Fibroblast of mammary gland (primary cell): ENCODE data around the gene TOX4.

Experiments used
- DNase-seq: peaks from one replicate; pipeline ENCODE4 v3.0.0-alpha.2; 2010; ENCODE audit warnings: low read depth
- H3K4me3 ChIP-seq: 2 replicates; pipeline ENCODE4 v1.5.1; 2011; ENCODE audit warnings: low read depth, mild to moderate bottlenecking, low read length, moderate library complexity; ENCODE audit not compliant: control insufficient read depth
- CTCF ChIP-seq: conservative IDR thresholded peaks from 2 replicates; pipeline ENCODE4 v1.5.1; 2011; ENCODE audit warnings: low read depth, low read length, inconsistent platforms; ENCODE audit not compliant: control insufficient read depth, insufficient read depth

TOX4 gene

DNA sequence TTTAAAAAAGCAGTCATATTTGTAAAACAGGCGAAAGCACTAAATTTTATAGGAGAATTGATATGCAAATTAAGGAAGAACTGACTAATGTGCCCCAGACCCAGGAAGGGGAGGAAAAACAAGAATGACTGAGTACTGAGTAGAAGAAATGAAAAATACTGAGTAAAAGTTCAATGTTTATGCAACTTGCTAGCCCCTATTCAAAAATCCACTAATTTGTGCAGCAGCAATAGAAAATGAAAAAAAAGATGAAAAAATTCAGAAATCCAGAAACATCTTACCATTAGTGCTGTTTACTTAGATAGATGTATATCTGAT lies 27.1 kb upstream of the TOX4 start:
- no peak for TF ChIP-seq CTCF
- DNase-seq, result no peak
- no peak overlapping the region for H3K4me3 ChIP-seq

DNA sequence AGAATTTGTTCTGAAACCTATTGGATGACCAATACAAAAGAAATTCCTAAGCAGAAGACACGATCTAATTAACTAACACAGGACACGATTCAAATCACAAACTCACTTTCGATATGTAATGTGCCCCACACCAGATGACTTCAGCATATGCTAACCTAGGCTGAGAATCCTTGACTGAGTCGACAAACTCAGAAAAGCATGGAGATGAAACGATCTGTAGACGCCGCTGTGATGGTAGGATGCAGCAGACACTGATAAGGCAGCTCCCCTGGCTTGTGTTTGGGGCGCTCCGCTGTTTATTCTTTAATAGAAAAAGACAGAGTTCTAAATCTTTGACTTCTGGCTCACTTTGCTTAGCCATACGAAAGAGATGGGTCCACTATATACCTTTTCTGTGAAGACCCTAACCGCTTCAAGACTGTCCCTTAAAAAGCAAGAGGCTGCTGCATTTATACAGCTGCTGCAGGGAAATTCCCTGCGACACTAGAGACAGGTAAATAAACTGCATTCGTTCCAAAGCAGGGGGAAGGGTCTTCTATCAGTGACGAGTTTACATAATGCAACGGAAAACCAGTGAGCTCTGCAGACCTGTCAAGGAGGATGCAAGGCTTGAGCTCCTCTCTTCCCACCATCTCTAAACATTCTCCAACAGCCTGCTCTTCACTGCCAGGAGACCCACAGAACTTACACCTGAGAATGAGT lies 22.0 kb upstream of the TOX4 start:
- TF ChIP-seq CTCF, result no peak
- DNase-seq, result peak; percentile 28
- H3K4me3 ChIP-seq, result peak overlapping the region; percentile 95

GRCh38 chr14:21455592-21455911 lies 21.4 kb upstream of the TOX4 start:
- peak; percentile 21 for DNase-seq
- TF ChIP-seq CTCF, result no peak
- H3K4me3 ChIP-seq, result peak overlapping the region; percentile 95

GRCh38 chr14:21455912-21456667 lies 20.9 kb upstream of the TOX4 start, which contains the start of gene CHD8:
Gene CHD8 (minus strand): TSS chr14:21456123. CDS start chr14:21431643, 24,480 bp downstream.
- peak; percentile 99 for DNase-seq
- H3K4me3 ChIP-seq, result peak within 1 kb of the TSS; percentile 95
- TF ChIP-seq CTCF, result peak; percentile 52

DNA sequence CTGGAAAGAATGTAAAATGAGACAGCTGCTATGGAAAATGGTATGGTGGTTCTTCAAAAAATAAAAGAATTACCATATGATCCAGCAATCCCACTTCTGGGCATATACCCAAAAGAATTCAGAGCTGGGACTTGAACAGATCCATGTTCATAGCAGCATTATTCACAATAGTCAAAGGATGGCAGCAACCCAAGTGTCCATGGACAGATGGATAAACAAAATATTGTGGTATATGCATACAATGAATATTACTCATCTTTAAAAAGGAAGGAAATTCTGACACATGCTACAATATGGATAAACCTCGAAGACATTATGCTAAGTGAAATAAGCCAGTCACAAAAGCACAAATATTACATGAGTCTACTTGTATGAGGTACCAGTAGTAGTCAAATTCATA lies 9.4 kb upstream of the TOX4 start:
- no peak overlapping the region for H3K4me3 ChIP-seq
- peak; percentile 91 for DNase-seq
- no peak for TF ChIP-seq CTCF

- TF ChIP-seq CTCF, result no peak
- peak overlapping the region; percentile 98 for H3K4me3 ChIP-seq
- no peak for DNase-seq
Measured at GRCh38 chr14:21475767-21476522, 1.1 kb upstream of the TOX4 start.
